GM21786 (cell line): ENCODE results near the gene OR8G1.
"Not testable (repeated sequence)": the region's sequence is repeated elsewhere in the genome, so short reads cannot be mapped to it uniquely, and the experiment has no call there.

ENCODE experiments used
- ATAC-seq: cut with Tn5 transposase; IDR thresholded peaks from one replicate; pipeline ENCODE4 v1.9.1; 2021; ENCODE audit not compliant: unreplicated experiment

Gene OR8G1

GRCh38 chr11:124240621-124241397 lies at the start of gene OR8G1:
Gene OR8G1, plus strand, starts transcription at chr11:124241095. Its CDS starts 8,581 bp downstream, at chr11:124249676.
- ATAC-seq = no peak

- peak; percentile 68 for ATAC-seq
These were observed 47.5 kb upstream of the OR8G1 start for GRCh38 chr11:124193221-124194010.

GRCh38 chr11:124194293-124195188 lies 46.4 kb upstream of the OR8G1 start:
- no peak for ATAC-seq

GRCh38 chr11:124195189-124195734 lies 45.6 kb upstream of the OR8G1 start:
- ATAC-seq = peak; percentile 69

GRCh38 chr11:124197999-124198398 lies 42.9 kb upstream of the OR8G1 start:
- ATAC-seq = no peak

- no peak for ATAC-seq
These were observed 42.0 kb upstream of the OR8G1 start for GRCh38 chr11:124198897-124199296.

GRCh38 chr11:124199702-124200101 lies 41.2 kb upstream of the OR8G1 start:
- ATAC-seq = no peak

GRCh38 chr11:124200671-124201070 lies 40.2 kb upstream of the OR8G1 start:
- ATAC-seq = no peak

- no peak for ATAC-seq
These were observed 37.9 kb upstream of the OR8G1 start for GRCh38 chr11:124202951-124203350.

GRCh38 chr11:124204008-124204407 lies 36.9 kb upstream of the OR8G1 start:
- no peak for ATAC-seq

- ATAC-seq = no peak
These were observed 33.6 kb upstream of the OR8G1 start for GRCh38 chr11:124207102-124207792.

GRCh38 chr11:124209824-124210357 lies 31.0 kb upstream of the OR8G1 start:
- no peak for ATAC-seq

GRCh38 chr11:124210421-124210820 lies 30.5 kb upstream of the OR8G1 start:
- ATAC-seq = no peak

GRCh38 chr11:124211321-124211720 lies 29.6 kb upstream of the OR8G1 start:
- ATAC-seq = no peak

- ATAC-seq = no peak
These were observed 26.9 kb upstream of the OR8G1 start for GRCh38 chr11:124214027-124214426.

- ATAC-seq = no peak
These were observed 21.8 kb upstream of the OR8G1 start for GRCh38 chr11:124219126-124219525.

- no peak for ATAC-seq
These were observed 18.5 kb upstream of the OR8G1 start for GRCh38 chr11:124222407-124222806.

GRCh38 chr11:124224618-124225423 lies 16.1 kb upstream of the OR8G1 start:
- ATAC-seq = not testable (repeated sequence)

- ATAC-seq = no peak
These were observed 15.4 kb upstream of the OR8G1 start for GRCh38 chr11:124225471-124225870.
